Glutamatergic neuron (in vitro differentiated cells): Measurements from ENCODE around the gene AGAP2. TPM values are rescaled to one million over a fixed set of nuclear protein-coding genes. Genes with fewer than 3 reads are reported as not detected.

Experiments used
- DNase-seq: peaks from one replicate; pipeline ENCODE4 v3.0.0; 2022
- H3K27ac Mint-ChIP-seq: one replicate; pipeline ENCODE4 v1.8.0; 2020; ENCODE audit warnings: mild to moderate bottlenecking, mixed read lengths, inconsistent platforms; ENCODE audit not compliant: unreplicated experiment
- H3K27me3 Mint-ChIP-seq: one replicate; pipeline ENCODE4 v1.8.0; 2020; ENCODE audit warnings: mild to moderate bottlenecking, moderate library complexity, mixed read lengths, inconsistent platforms; ENCODE audit not compliant: unreplicated experiment
- H3K36me3 Mint-ChIP-seq: one replicate; pipeline ENCODE4 v1.8.0; 2020; ENCODE audit warnings: mild to moderate bottlenecking, mixed read lengths, inconsistent platforms; ENCODE audit not compliant: unreplicated experiment
- H3K4me1 Mint-ChIP-seq: one replicate; pipeline ENCODE4 v1.8.0; 2020; ENCODE audit warnings: mild to moderate bottlenecking, low read depth, mixed read lengths, inconsistent platforms; ENCODE audit not compliant: unreplicated experiment
- H3K4me3 Mint-ChIP-seq: one replicate; pipeline ENCODE4 v1.8.0; 2020; ENCODE audit warnings: mild to moderate bottlenecking, mixed read lengths, inconsistent platforms; ENCODE audit not compliant: unreplicated experiment
- H3K9me3 Mint-ChIP-seq: one replicate; pipeline ENCODE4 v1.8.0; 2020; ENCODE audit warnings: mild to moderate bottlenecking, moderate library complexity, mixed read lengths, inconsistent platforms; ENCODE audit not compliant: unreplicated experiment
- CTCF ChIP-seq: fragments of 200-600 bp; sonication (generic); IDR thresholded peaks from one replicate; pipeline ENCODE4 v1.5.0; 2021; ENCODE audit not compliant: partially characterized antibody, unreplicated experiment
- total RNA-seq: library from RNA; stranded (reverse); fragmentation: NEBNext Ultra II Directional; extraction: Animal tissue kit (Norgen Biotek cat#: 25700); gene quantifications from one replicate; pipeline ENCODE4 v1.2.1, GENCODE V29; 2021; ENCODE audit not compliant: unreplicated experiment

Gene AGAP2
- total RNA-seq, 1 donor from 2014 or later: 45.5 TPM

- peak overlapping the region; percentile 64 for H3K27ac Mint-ChIP-seq
- no peak overlapping the region for H3K4me3 Mint-ChIP-seq
- no peak for TF ChIP-seq CTCF
- peaks cover 8% of the 10 kb centered on the region for H3K36me3 Mint-ChIP-seq
- peaks cover 4% of the 10 kb centered on the region for H3K4me1 Mint-ChIP-seq
- DNase-seq: no peak
- H3K9me3 Mint-ChIP-seq: no peaks in the 10 kb centered on the region
- H3K27me3 Mint-ChIP-seq: no peaks in the 10 kb centered on the region
Observed at GRCh38 chr12:57712701-57713100, 25.8 kb downstream of the AGAP2 start.

- H3K27me3 Mint-ChIP-seq: no peaks in the 10 kb centered on the region
- peaks cover 14% of the 10 kb centered on the region for H3K36me3 Mint-ChIP-seq
- TF ChIP-seq CTCF: no peak
- H3K4me1 Mint-ChIP-seq: peaks cover 4% of the 10 kb centered on the region
- H3K27ac Mint-ChIP-seq: no peak overlapping the region
- no peak overlapping the region for H3K4me3 Mint-ChIP-seq
- H3K9me3 Mint-ChIP-seq: no peaks in the 10 kb centered on the region
- no peak for DNase-seq
Observed at GRCh38 chr12:57708296-57708695, 30.2 kb downstream of the AGAP2 start.

GRCh38 chr12:57707250-57707649 is 31.3 kb downstream of the AGAP2 start:
- Mint-ChIP-seq H3K4me1 (no peaks in the 10 kb centered on the region), H3K9me3 (peaks cover 2% of the 10 kb centered on the region), H3K4me3 (no peak overlapping the region), H3K27ac (no peak overlapping the region), H3K27me3 (no peaks in the 10 kb centered on the region), H3K36me3 (peaks cover 22% of the 10 kb centered on the region)
- DNase-seq: no peak
- TF ChIP-seq CTCF: no peak

- H3K9me3 Mint-ChIP-seq: peaks cover 6% of the 10 kb centered on the region
- peaks cover 6% of the 10 kb centered on the region for H3K27me3 Mint-ChIP-seq
- H3K4me1 Mint-ChIP-seq: no peaks in the 10 kb centered on the region
- H3K36me3 Mint-ChIP-seq: peaks cover 39% of the 10 kb centered on the region
- no peak overlapping the region for H3K4me3 Mint-ChIP-seq
- H3K27ac Mint-ChIP-seq: peak overlapping the region; percentile 17
- no peak for DNase-seq
- TF ChIP-seq CTCF: no peak
Observed at GRCh38 chr12:57700317-57700716, 38.2 kb downstream of the AGAP2 start.

- H3K9me3 Mint-ChIP-seq: peaks cover 6% of the 10 kb centered on the region
- no peak for DNase-seq
- peaks cover 34% of the 10 kb centered on the region for H3K36me3 Mint-ChIP-seq
- TF ChIP-seq CTCF: no peak
- H3K27ac Mint-ChIP-seq: no peak overlapping the region
- H3K4me1 Mint-ChIP-seq: no peaks in the 10 kb centered on the region
- H3K27me3 Mint-ChIP-seq: peaks cover 6% of the 10 kb centered on the region
- peak overlapping the region; percentile 2 for H3K4me3 Mint-ChIP-seq
Observed at GRCh38 chr12:57698414-57698813, 40.1 kb downstream of the AGAP2 start.
